ENCODE measurements around the gene KIF2B.

- no peak for TF ChIP-seq CTCF (conservative IDR thresholded peaks at IDR 0.05)
- TF ChIP-seq EZH2 (IDR thresholded peaks at IDR 0.05; ENCODE audit: low read depth), result no peak
Observed at GRCh38 chr17:53823341-53824050, 769 bp downstream of the KIF2B start.
